Stimulated activated CD4-positive, alpha-beta T cell treated with anti-CD3 and anti-CD28 coated beads, Interleukin-2, amount 100 ng/mL, for 4 hours (primary cell): ENCODE measurements around the gene HS1BP3.
A peak's percentile ranks its signal among the peaks of the same experiment; 100 is the strongest.

Experiments
- DNase-seq: peaks from one replicate; pipeline ENCODE4 v3.0.0-alpha.2; 2020; ENCODE audit warnings: low read depth

Gene HS1BP3

GRCh38 chr2:20650877-20651730, at the start of gene HS1BP3:
Gene HS1BP3 (minus strand): TSS chr2:20651098. CDS start chr2:20651063, 35 bp downstream.
- DNase-seq, result peak; percentile 81

GRCh38 chr2:20698916-20699613, 48.2 kb upstream of the HS1BP3 start:
- no peak for DNase-seq

GRCh38 chr2:20697322-20697934, 46.5 kb upstream of the HS1BP3 start:
- no peak for DNase-seq

DNA sequence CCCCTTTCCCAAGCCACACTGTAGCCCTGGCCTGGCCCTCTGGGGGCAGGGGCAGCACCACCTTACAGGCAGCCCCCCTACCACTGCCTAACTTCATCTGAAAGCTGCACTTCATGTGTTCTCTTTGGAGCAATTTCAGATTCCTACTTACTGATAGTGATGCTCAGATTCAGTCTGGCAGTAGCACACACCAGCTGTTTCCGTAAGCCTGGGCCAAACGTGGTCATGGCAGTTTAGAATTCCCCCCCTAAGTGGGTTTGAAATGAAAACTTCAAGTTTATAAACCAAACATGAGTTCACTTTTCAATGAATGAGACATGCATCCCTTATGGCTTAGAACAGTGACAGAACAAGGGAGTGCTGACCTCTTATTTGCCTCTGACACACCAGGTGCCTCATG, 45.5 kb upstream of the HS1BP3 start:
- no peak for DNase-seq

- no peak for DNase-seq
These were observed 42.4 kb upstream of the HS1BP3 start for GRCh38 chr2:20693317-20693716.

DNA sequence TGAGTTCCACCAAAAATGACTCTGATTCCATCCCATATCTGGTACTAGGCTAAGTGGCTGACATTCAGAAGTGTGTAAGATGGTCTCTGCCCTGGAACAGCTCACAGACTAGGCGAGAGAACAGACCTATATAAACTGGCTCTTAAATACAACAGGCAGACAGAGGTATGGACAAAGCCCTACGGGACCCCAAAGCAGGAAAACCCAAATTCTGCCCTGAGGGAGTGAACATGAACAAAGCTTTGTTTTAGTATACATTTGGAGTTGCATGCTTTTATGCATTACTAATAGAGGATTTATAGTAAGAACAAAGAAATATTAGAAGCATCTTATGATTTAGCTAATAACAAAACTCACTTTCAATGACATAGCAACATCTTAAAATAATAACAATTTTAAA, 41.2 kb upstream of the HS1BP3 start:
- no peak for DNase-seq

GRCh38 chr2:20691076-20691734, 40.3 kb upstream of the HS1BP3 start:
- DNase-seq, result no peak

- no peak for DNase-seq
These were observed 38.7 kb upstream of the HS1BP3 start for GRCh38 chr2:20689428-20690264.

GRCh38 chr2:20687260-20687832, 36.4 kb upstream of the HS1BP3 start:
- DNase-seq, result no peak

- DNase-seq, result no peak
These were observed 33.7 kb upstream of the HS1BP3 start for GRCh38 chr2:20684581-20685063.

DNA sequence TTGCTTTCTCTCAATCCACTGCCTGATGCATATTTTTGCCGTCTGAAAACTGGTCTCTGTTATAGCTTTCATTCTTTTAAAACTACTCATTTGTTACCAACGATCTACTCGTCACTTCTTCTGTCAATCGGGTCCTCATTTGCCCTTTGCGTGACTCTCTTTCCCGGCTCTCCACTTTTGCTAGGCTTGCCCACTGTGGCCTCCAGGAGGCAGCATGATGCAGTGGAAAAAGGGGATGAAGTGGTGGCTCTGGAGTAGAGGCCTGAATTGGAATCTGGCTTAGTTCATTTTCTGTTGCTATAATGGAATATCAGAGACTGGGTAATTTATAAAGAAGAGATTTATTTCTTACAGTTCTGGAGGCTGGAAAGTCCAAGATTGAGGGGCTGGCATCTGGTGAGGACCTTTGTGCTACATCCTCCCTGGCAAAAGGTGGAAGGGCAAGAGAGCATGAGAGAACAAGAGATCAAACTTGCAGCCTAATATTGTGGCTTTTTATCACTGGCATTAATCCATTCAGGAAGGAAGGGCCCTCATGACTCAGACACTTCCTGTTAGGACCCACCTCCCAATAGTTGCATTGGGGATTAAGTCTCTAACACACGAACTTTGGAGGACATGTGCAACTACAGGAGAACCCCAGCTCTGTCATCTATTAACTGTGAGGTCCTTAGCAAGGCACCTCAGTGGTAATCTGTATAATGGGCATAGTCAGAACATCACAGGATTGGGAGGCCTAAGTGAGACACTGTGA, 31.4 kb upstream of the HS1BP3 start:
- DNase-seq, result no peak

GRCh38 chr2:20680744-20681375, 30.0 kb upstream of the HS1BP3 start:
- DNase-seq, result no peak

GRCh38 chr2:20678780-20679179, 27.9 kb upstream of the HS1BP3 start:
- DNase-seq, result no peak

DNA sequence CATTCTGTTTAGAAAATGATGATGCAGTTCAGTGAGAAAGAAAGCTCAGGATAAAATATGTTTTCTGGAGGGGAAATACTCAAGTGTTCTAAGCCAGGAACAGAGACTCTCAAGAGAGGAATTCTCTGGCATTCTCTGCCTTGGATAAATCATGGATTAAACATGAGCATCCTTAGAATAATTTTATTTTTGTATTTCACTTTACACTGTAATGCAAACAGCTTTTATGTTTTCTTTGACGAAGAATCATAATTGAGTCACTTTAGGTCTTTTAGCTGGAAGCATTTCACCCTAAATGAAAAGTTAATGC, 27.1 kb upstream of the HS1BP3 start:
- DNase-seq, result no peak

DNA sequence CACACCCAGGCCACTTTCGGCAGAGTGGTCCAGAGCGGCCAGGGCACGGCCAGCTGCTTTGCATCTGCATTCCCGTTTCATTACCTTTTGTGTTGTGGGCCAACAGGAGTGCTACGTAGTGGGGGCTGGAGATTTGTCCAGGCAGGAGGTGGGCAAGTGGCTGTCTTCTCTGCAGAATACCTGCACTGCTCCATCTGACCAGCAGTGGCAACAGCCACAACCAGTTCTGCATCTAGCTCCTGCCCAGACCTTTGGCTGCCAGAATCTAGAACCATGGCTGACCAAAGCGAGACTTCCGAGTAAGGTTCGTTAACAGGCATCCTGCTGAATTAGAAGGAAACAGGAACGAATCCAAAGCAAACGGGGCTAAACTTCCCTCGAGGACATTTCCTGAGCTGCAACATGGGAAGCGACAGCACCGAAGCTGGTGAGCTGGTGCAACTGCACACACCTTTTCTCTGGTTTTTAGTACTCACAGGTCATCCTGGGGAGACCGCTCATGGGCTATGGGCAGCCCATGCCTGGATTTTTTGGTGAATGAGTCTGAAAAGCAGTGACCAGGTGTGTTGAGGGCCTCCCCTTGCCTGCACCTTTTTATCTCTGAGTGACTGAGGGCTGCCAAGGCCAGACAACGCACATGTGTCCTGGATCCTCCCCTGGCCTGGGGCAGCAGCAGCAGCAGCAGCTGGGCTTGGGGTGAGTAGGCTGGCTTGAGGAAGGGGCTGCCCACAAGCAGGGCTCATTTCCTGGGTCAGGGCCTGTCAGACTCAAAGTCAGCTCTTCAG, 26.6 kb upstream of the HS1BP3 start:
- no peak for DNase-seq

DNA sequence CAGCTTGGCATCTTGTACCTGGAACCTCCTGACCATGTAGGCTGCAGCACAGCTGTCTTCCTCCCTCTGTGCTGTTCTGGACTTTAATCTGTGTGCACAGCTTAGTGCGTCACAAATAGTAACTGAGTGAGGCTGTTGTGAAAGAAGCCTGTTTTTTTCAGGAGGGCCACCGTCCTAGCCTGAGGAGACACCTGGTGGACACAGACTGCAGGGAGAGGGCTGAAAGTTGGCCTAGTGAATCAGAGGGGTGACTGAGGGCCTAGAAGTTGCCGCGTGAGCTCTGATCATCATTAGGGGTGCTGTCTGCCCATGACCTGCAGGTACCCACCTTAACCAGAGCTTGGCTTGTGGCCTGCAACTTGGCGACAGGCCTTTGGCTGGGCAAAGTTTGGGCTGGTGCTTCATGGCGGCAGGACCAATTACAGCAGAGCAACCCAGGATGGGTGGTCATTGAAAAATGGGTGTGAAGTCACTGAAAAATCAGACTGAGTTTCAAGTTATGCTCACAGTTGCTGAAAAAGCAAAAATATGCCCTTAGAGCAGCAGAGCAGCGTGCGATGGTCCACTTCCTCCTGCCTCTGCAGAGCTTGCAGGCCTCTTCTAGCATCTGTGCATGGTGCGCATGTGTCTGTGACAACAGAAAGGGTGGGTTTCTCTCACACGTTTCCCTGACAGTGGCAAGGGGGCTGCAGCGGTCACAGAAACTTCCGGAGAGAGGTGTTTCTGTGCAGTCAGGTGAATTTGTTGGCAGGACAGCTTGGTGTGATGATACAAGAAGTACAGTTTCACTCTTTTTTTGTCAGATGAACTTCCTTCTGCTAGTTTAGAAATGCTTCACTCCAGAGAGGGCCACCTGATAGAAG, 25.7 kb upstream of the HS1BP3 start:
- DNase-seq, result no peak

DNA sequence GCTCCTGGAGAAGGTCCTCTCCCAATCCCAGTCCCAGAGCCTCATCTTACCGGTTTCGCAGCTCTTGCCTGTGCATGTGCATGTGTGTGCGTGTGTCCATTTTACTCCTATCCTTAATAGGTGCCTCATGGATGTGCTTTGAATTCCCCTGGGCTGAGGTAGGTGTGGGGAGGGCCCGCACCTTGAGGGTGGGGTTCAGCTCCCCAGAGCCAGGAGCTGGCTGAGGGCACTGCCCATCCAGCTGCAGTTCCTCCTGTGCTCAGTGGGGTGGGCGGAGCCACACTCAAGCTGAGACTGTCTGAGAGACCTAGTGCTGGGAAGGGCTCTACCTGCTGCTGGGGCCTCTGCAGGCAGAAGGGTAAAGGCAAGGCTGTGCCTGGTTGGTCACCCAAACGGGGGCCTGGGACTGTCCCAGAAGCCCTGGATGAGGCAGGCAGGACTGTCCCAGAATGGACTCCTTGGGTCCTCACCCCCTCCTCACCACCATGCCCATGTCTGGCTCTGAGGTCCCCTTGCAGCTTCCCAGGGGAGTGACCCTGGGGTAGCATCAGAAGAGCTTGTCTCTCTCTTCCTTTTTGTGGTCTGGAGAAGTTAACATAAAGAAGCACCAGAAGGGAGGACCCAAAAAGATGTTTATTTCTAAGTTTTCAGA, 24.9 kb upstream of the HS1BP3 start:
- DNase-seq, result no peak
